ENCODE measurements around the gene SPINDOC.
A peak's percentile ranks its signal among the peaks of the same experiment; 100 is the strongest.
"Not testable (repeated sequence)": the region's sequence is repeated elsewhere in the genome, so short reads cannot be mapped to it uniquely, and the experiment has no call there.

SPINDOC gene, protein sequence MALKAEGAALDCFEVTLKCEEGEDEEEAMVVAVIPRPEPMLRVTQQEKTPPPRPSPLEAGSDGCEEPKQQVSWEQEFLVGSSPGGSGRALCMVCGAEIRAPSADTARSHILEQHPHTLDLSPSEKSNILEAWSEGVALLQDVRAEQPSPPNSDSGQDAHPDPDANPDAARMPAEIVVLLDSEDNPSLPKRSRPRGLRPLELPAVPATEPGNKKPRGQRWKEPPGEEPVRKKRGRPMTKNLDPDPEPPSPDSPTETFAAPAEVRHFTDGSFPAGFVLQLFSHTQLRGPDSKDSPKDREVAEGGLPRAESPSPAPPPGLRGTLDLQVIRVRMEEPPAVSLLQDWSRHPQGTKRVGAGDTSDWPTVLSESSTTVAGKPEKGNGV

DNA sequence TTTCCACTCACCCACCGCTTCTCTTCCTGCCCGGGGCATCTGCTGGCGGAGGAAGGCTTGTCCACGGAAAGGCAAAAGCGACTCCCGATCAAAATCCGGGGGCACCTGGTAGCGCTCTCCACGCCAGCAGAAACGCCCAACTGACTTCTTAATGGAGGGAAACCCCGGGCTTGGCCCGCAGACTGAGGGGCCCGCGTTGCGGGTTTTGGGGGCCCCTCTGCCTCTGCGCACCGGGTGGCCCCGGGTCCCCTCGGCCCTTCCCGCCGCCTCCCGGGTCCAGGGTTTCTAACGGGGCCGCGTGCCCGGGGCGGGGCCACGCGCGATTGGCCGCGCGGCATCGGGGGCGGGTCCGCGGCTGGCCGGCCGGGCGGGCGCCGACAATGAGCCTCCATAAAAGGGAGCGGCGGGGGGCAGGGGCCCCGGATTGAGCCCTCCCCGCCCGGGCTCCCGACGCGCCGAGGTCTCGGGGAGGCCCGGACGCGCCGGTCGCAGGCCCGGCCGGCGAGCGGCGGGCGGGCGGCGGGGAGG lies at the start of gene SPINDOC:
SPINDOC (plus strand) TSS at position 422 of the 528 bp plus-strand sequence. CDS start 231 bp downstream, outside the sequence.
- peak; percentile 68 for DNase-seq

DNA sequence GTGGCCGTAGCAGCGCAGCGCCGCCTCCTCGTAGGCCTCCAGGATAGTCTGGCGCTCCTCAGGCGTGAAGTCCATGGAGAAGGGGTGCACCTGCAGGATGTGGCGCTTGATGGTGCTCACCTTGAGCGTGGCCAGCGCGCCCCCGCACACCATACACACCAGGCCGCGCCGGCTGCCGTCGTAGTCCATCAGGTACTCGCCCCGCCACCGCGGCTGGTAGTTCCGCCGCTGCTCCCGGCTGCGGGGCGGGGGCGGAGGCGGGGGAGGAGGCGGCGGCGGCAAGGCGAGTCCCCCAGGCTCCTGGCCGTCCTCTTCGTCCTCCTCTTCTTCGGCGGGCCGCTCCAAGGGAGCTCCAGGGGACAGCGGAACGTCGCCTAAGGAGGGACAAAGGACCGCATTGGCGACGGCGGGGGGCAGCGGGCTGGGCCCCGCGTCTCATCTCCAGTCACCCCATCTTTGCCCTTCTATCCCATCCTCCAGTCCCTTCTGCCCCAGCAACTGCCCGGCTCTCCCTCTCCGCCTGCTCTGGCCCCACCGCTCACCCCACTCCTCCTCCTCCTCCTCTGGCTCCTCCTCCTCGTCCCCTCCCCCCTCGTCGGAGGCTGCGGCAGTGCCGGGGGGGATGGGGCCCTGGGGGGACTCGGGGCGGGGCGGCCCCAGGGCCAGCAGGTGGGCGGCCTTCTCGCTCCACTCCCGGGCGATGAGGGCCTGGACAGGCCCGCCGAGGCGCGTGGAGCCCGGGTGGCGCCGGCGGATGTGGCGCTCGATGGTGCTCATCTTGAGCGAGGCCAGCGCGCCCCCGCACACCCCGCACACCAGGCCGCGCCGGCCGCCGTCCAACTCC lies 49.5 kb upstream of the SPINDOC start:
- no peak for DNase-seq

DNA sequence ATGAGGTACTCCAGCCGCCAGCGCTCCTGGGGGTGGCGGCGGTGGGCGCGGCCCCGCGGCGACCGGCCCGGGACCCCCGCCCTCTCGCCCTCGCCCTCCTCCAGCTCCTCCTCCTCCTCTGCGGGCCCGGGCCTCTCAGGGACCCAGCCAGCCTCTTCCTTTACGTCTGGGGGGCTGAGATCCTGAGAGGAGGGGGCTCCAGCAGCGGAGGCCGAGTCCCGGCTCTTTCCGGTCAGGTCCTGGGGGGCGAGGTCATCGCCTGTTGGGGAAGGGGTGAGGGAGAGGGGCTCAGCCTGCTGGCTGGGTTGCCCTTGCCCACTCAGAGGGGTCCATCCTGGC lies 48.9 kb upstream of the SPINDOC start:
- DNase-seq = no peak

DNA sequence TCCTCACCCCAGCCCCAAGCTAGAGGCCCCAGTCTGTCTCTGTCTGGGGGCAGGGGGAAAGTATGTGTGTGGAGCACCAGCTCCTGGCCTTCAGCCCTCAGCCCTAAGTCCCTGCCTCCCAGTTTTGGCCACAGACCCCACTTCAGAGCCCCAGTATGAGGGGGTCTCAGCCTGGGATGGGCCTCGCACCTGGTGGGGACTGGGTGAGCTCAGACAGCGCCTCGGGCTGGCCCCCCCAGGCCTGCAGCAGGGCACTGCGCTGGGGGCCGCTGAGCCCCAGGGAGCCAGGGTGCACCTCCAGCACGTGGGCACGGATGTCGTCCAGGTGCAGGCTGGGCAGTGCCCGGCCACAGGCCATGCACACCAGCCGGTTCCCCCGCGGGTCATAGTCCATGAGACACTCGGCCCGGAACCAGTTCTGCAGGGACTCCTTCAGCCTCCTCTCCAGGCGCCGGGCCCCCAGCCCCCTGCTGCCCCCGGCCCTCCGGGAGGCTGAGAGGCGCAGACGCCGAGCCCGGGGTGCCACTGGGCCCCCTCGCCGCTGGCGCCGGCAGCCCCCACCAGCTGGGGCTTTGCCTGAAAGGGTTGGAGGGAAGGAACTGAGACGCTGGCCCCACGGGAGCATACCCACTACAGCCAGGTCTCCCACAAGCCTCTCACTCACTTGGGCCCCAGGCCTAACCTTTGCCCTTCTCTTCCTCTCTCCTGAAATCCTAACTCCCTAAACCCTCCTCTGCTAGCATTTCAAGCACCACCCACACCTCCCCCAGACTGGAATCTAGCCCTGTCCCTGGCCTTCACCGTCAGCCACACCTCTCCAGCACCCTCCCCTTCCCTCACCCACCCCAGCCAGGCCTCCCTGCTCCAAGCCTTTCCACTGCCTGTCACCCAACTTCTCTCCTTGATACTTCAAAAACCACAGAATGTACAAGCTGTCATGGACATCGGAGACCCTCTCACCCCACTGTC lies 48.3 kb upstream of the SPINDOC start:
- DNase-seq = no peak

DNA sequence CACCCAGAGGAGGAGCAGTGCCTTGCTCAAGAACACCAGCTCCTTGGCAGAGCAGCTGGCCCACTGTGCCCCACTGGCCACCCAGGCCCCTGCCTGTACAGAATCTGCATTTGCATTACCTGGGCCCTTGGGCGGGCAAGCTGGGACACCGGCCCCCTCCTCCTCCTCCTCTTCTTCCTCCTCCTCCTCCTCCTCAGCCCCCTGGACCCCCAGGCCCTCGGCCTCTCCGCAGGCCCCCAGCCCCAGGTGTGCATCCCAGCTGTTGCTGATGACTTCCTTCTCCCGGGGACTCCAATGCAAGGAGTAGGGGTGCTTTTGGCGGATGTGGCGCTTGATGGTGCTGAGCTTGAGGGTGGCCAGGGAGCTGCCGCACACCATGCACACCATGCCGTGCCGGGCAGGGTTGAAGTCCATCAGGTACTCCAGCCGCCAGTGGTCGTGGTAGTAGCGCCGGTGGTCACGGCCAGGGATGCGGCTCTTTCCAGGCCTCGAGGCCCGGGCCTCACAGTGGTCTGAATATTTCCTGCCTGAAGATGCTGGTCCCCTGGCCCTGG lies 47.5 kb upstream of the SPINDOC start:
- no peak for DNase-seq

DNA sequence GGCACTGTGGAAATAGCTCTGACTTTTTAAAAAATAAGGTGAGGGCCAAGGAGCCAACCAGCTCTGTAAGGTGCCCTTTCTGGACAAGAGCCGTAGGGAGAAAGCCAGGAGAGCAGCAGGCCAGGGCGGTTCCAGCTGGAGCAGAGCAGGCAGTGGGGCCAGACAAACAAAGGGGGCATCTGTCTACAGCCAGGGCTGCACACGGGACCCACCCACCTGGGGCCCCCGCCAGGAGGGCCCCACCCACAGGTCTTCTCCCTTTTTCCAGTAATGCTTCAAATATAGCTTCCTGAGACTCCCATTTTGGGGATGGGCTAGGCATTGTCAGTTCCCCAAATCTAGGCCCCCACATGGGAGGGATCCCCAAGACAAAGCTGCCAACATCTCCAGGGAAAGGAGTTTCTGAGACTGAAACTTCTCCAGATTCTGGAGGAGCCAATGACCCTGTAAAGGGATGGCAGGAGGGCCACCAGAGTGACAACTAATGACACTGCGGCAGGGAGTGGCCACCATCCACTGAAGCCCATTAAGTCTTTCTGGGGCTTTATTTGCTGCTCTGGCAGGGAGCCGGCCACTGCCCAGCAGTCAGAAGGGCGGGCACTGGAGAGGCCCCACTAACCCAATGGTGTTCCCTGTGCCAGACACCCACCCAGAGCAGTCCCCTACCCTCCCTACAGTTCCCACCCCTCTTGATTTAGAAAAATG lies 46.6 kb upstream of the SPINDOC start:
- DNase-seq = no peak

DNA sequence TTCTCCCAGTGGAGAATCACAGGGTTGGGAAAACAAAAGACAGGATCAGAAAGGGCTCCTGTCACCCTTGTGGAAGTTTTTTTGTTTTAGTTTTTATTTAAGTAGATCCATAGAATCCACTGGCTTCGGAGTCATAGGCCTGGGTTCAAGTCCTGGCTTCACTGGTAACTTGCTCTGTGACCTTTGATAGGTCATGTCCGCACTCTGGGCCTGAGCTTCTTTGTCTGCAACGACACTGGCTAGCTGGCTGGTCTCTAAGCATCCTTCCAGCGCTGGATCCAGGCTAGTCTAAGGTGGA lies 46.0 kb upstream of the SPINDOC start:
- no peak for DNase-seq

DNA sequence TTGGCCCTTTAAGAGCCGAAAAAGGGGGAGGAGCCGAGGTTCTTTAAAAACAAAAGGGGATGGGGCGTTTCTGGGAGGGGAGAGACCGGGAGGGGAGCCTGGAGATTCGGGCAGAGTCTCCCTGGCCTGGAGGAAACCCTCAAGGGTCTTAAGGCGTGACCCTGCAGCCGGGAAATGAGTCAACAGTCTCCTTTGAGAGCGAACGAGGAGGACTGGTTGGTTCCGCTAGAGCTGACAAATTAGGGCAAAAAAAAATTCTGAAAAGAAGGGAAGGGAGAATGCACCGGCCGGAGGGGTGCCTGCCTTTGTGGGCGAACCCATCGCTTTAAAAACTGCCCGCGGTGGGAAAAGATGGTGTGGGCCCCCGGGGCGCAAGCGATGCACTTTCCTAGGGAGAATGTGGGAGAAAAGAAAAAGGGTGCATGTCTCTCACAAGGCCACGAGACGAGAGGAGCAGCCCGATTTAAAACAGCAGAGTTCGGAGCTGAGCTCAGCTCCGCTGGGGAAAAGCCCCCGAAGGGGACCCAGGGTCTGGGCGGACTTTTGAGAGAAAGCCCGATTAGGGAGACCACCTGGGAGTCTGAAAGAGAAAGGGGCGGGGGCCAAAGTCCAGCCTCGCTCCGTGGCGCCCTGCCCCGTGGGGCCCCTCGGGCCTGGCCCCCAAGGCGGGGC lies 45.6 kb upstream of the SPINDOC start:
- DNase-seq = peak; percentile 28

DNA sequence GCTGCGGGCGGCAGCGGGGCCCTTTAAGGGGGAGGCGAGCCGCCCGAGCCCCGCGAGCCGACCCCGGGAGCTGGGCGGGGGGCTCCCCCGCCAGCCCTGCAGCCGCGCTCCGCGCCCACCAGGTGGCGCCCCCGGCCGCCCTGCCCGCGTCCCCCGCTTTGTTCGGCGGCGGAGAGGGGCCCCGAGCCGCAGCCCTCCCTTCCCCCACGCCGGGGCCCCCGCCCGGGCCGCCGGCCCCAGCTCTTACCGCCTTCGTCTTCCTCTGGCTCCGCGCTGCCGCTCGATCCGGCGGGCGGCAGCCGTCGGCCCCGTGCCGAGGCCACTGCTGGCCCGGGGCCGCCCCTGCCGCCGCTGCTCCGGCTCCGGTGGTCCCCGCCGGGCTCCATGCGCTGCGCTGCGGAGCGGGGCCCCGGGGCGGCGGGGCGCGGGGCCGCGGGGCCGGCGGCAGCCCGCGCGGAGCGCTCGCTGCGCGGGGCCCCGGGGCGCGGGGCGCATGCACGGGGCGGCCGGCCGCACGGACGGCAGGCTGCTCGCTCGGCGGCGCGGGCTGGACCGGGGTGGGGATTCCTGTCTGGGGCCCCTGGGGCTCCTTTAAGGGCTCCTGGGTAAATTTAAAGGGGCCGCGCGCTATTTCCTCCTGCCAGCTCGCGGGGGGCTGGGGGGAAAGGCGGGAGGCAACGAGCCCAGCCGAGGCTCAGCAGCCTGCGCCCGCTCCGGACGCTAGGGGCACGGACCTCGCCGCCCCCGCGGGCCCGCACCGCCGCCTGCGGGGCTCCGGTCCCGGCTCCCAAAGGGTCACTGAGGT lies 44.8 kb upstream of the SPINDOC start, which contains the start of gene ZFTA:
ZFTA (minus strand) TSS at position 539 of the 805 bp plus-strand sequence; CDS start at position 386, 153 bp downstream.
- peak; percentile 59 for DNase-seq

DNA sequence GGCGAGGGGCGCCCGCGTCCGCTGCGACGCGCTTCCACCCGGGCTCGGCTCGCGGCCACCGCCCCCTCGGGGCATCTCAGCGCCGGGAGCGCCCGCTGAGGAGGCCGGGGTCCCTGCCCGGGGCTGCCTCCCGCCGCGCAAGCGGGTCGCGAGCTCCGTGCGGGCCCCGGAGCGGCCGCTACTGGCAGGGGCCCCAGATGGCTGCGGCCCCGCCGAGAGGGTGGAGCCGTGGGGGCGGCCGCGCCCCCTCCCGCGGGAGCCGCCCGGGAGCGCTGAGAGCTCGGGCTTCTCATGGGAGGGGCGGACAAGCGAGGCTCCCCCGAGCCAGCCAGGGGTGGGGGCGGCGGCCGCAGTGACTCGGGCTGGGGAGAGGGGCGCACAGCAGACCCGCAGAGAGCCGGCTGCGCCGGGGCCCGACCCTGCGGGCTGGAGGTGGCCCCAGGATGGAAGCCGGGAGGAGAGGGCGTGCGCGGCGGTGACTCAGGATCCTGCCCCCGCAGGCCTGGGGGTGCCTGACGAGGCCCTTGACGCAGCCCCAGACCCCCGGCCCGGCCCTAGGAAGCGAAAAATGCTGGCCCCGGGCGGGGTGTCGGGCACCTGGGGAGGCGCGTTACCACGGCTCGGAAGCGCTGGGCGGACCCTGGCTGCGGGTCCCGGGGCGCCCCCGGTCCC lies 44.1 kb upstream of the SPINDOC start:
- DNase-seq = peak; percentile 39

DNA sequence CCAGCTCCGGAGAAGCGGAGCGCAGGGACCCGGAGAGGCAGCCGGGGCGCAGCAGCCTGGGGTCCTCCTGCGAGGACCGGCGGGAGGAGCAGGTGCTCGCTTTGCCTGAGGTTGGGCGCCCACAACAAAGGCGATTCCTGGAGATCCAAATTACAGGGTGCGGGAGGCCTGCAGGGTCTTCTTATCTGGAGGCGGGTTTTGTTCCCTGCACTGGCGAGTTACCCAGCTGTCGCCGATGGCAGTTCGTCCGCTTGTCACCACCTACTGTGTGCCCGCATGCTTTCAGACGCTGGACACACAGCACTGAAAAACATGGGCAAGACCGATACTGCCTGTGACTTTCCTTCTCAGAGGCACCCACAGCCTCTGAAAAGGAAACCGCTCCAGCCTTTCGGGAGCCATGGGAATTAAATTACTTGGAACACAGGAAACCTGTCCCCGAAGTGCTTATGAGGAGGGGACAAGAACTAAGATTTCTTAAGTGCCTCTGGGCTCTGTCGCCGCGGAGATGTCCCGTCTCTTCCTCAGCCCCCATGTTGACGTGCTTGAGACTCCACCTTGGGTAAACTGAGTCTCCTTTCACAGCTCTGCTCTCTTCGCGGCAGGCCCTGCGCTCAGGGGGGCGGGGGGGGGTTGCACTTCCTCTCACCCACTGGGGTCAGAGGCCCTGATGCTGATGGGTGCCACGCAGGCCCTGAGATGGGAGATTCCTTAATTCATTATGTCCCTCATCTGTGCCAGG lies 43.4 kb upstream of the SPINDOC start:
- DNase-seq = no peak

DNA sequence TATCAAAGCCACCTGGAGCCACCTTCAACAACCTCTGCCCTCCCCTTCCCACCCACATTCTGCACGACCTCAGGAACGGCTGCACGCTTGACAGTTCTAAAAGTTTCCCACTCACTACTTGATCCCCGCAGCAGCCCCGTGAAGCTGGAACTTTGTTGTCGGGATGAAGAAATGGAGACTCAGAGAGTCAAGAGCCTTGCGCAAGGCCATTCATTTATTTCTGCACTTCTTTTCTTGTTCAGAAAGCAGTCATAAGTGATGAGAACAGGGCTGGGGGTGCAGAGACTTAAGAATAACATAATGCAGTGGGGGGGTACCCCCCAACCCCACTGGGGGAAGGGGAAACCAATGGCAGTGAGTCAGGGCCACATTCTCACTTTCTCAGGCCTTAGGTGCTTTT lies 42.5 kb upstream of the SPINDOC start:
- DNase-seq = no peak

DNA sequence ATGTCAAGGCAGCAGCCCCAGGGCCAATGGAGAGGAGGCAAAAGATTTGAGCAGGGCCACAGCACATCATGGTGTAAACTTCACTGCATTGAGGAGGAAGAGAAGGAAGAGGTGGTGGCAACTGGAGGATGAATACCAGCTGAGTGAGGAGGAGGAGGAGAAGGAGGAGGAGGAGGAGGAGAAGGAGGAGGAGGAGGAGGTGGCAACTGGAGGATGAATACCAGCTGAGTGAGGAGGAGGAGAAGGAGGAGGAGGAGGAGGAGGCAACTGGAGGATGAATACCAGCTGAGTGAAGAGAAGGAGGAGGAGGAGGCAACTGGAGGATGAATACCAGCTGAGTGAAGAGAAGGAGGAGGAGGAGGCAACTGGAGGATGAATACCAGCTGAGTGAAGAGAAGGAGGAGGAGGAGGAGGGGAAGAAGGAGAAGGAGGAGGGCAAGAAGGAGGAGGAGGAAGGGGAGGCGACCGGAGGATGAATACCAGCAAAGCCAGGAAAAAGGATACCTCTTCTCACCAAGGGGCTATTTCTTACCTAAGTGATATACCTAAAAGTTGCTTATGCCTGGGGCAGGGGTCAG lies 41.4 kb upstream of the SPINDOC start:
- not testable (repeated sequence) for DNase-seq

DNA sequence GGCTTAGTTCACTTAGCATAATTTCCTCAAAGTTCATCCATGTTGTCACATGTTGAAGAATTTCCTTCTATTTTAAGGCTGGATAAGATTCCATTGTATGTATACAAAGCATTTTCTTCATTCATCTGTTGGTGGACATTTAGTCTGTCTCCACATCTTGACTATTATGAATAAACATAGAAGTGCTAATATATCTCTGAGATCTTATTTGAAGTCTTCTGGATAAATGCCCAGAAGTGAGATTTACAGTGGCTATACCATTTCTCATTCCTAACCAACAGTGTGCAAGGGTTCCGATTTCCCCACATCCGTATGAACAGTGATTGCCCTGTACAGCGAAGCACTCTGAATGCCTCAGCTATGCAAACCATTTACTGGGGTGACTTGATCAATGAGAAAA lies 38.1 kb upstream of the SPINDOC start:
- no peak for DNase-seq

DNA sequence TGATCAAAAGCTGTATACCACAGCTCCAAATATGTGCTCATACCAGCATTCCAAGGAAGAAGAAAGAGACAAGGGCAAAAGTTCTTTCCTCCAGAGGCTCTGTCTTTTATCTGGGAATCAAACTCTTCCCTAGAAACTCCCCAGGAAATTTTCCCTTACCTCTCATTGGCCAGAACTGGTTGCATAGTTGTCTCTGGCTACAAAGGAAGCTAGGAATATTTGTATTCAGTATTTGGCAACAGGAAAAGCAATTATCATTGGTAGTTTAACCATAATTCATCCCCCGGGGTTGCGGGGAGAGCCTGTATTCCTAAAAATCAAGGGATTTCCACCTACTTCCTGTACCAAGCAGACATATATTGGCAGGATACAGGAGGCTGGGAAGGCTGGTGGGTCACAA lies 34.2 kb upstream of the SPINDOC start:
- no peak for DNase-seq

DNA sequence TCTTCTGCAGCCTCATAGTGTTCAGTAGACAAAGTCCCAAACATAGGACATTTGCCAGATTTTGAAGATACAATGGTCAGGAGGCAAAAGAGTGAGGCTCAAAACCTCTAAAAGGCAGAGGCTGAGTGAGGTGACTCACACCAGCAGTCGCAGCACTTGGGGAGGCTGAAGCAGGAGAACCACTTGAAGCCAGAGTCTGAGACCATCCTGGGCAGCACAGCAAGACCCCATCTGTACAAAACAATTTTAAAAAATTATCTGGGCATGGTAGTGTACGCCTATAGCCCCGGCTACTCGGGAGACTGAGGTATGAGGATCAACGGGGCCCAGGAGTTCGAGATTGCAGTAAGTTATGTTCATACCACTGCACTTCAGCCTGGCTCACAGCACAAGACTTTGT lies 30.5 kb upstream of the SPINDOC start:
- DNase-seq = no peak

DNA sequence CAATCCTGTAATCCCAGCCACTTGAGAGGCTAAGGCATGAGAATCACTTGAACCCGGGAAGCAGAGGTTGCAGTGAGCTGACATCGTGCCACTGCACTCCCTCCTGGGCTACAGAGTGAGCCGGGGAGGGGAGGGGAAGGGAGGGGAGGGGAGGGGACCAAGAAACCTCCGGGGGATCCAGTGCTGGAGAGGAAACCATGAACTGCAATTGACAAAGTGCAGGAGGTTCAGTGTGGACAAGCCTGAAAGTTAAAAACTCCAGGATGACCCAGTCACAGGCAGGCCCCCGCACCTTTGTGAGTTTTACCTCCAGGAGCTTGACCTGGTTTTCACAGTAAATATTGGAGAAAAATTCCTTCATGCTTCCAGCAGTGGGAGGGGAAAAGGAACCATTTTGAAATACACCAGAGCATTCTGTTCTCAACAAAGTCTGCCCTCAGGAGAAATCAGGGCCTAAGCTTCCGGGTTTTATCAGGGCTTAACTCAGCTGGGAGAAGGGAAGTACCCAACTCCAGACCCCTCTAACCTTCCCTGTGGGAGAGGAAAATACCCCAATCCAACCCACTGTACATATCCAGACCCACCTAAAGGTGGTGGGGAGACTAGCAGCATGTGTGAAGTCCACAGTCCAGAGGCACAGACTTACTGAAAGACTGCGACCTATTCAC lies 29.2 kb upstream of the SPINDOC start:
- DNase-seq = no peak

DNA sequence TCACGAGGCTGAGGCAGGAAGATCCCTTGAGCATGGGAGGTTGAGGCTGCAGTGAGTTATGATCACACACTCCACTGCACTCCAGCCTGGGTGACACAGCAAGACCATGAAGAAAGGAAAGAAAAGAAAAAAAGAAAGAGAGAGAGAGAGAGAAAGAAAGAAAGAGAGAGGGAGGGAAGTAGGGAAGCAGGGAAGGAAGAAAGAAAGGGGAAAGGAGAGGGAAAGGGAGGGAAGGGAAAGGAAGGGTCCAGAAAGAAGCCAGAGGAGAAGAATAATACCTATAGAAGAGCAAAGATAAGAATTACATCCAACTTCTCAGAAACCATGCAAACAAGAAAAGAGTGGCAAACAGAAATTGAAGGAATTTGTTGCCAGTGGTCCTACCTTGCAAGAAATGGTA lies 27.4 kb upstream of the SPINDOC start:
- DNase-seq = no peak

Data from stimulated activated CD4-positive, alpha-beta T cell treated with anti-CD3 and anti-CD28 coated beads, Interleukin-12 subunit alpha, Interleukin-12 subunit beta, amount 100 ng/mL, for 4 hours (primary cell).